Measurements from ENCODE around the gene PPP2R2D. TPM values are rescaled to one million over a fixed set of nuclear protein-coding genes. Genes with fewer than 3 reads are reported as not detected.

PPP2R2D gene
- total and polyA plus RNA-seq, 9 donors, result 26.7 to 62.9 (median 42.0) TPM

DNA sequence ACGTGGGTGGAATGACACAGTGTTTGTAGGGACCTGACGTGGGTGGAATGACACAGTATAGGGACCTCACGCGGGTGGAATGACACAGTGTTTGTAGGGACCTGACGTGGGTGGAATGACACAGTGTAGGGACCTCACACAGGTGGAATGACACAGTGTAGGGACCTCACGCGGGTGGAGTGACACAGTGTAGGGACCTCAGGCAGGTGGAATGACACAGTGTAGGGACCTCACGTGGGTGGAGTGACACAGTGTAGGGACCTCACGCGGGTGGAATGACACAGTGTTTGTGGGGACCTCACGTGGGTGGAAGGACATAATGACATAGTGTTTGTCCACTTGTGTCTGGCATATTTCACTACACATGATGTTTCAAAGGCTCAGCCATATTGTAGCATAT lies 19.3 kb downstream of the PPP2R2D start:
- H3K36me3 ChIP-seq, result no peaks in the 10 kb centered on the region
- no peak for TF ChIP-seq POLR2A (IDR thresholded peaks at IDR 0.05)
- TF ChIP-seq, protein P1, sequence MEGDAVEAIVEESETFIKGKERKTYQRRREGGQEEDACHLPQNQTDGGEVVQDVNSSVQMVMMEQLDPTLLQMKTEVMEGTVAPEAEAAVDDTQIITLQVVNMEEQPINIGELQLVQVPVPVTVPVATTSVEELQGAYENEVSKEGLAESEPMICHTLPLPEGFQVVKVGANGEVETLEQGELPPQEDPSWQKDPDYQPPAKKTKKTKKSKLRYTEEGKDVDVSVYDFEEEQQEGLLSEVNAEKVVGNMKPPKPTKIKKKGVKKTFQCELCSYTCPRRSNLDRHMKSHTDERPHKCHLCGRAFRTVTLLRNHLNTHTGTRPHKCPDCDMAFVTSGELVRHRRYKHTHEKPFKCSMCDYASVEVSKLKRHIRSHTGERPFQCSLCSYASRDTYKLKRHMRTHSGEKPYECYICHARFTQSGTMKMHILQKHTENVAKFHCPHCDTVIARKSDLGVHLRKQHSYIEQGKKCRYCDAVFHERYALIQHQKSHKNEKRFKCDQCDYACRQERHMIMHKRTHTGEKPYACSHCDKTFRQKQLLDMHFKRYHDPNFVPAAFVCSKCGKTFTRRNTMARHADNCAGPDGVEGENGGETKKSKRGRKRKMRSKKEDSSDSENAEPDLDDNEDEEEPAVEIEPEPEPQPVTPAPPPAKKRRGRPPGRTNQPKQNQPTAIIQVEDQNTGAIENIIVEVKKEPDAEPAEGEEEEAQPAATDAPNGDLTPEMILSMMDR (IDR thresholded peaks at IDR 0.05), result no peak
- no peak for TF ChIP-seq EP300 (IDR thresholded peaks at IDR 0.05)
- DNase-seq, result no peak
- H3K4me3 ChIP-seq, result no peak overlapping the region
- H3K4me1 ChIP-seq (ENCODE audit: insufficient read depth), result peaks cover 8% of the 10 kb centered on the region
- H3K27ac ChIP-seq, result no peak overlapping the region
- WGBS, 3 donors, result 91 to 93% (median 92%) methylated on average over 11 of the region's 11 CpGs
- no peaks in the 10 kb centered on the region for H3K9me3 ChIP-seq
- H3K27me3 ChIP-seq, result no peaks in the 10 kb centered on the region
- intact Hi-C loops (cut with DNase I), result no loop called here

DNA sequence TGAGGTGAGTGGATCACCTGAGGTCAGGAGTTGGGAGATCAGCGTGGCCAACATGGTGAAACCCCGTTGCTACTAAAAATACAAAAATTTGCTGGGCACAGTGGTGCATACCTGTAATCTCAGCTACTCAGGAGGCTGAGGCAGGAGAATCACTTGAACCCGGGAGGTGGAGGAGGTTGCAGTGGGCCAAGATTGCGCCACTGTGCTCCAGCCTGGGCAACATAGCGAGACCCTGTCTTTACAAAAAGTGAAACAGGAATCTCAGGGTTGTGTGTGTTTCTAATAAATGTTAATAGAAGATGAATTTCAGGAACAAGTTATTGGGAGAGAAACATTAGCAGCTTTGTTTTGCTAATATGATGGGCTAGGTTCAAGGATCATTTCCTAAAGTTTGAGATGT lies 19.9 kb downstream of the PPP2R2D start:
- H3K9me3 ChIP-seq, result no peaks in the 10 kb centered on the region
- H3K4me3 ChIP-seq, result no peak overlapping the region
- TF ChIP-seq, protein P1 (IDR thresholded peaks at IDR 0.05), result no peak
- no peak for TF ChIP-seq POLR2A (IDR thresholded peaks at IDR 0.05)
- no peak for TF ChIP-seq EP300 (IDR thresholded peaks at IDR 0.05)
- no peak for DNase-seq
- H3K4me1 ChIP-seq (ENCODE audit: insufficient read depth), result peaks cover 6% of the 10 kb centered on the region
- no peaks in the 10 kb centered on the region for H3K27me3 ChIP-seq
- H3K27ac ChIP-seq, result no peak overlapping the region
- 73 to 90% (median 82%) methylated on average over 5 of the region's 5 CpGs for WGBS, 3 donors
- no peaks in the 10 kb centered on the region for H3K36me3 ChIP-seq
- intact Hi-C loops (cut with DNase I), result no loop called here

DNA sequence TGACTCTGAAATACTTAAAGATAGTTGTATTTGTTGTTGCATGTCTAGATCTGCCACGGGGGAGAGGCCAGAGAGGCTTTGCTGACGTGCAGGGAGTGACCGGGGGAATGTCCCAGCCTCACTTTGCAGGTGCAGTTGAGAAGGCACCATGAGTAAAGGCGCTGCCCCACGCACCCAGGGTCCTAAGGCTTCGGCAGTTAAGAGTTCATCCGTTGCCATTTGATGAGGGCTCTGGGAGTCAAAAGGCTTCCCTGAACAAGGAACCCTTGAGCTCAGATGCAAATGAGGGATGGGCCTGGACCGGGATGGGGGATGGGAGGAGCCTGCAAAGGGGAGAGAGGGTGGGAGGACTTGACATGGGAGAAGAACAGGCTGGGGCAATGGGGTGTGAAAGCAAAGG lies 20.4 kb downstream of the PPP2R2D start:
- no peak for DNase-seq

DNA sequence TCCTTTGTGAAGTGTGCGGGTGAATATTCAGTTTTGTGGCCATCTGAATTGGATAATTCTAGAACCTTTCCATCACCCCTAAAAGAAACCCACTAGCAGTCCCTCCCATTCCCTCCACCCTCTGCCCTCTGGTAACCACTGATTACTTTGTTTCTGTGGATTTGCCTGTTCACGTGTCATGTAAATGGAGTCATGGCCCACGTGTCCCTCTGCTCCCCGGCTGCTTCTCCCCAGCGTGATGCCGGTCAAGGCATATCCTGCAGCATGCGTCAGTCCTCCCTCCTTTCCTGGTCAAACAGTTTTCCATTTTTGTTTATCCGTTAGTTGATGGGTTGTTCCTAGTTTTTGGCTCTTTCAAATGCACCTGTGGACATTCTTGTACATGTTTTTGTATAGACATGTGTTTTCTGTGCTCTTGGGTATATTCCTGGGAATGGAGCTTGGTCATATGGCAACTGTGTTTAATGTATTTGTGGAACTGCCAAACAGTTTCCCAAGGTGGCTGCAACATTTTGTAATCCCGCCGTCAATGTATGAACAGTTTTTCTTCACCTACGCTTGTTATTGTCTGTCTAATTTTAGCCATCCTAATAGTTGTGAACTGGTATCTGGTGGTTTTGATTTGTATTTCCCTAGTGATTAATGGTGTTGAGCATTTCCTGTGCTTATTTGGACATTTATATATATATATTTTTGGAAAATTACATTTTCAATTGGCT lies 22.4 kb downstream of the PPP2R2D start:
- Histone ChIP-seq H3K4me3 (no peak overlapping the region), H3K36me3 (no peaks in the 10 kb centered on the region), H3K27ac (no peak overlapping the region), H3K4me1 (ENCODE audit: insufficient read depth) (peaks cover 12% of the 10 kb centered on the region), H3K27me3 (no peaks in the 10 kb centered on the region), H3K9me3 (no peaks in the 10 kb centered on the region)
- intact Hi-C loops (cut with DNase I), result no loop called here
- no peak for DNase-seq
- WGBS, 3 donors, result 89 to 92% (median 90%) methylated on average over 11 of the region's 11 CpGs
- no peak for TF ChIP-seq POLR2A (IDR thresholded peaks at IDR 0.05)
- TF ChIP-seq, protein P1 (IDR thresholded peaks at IDR 0.05), result no peak
- no peak for TF ChIP-seq EP300 (IDR thresholded peaks at IDR 0.05)

More for the DNA sequence above, 20.4 kb downstream of the PPP2R2D start:
- TF ChIP-seq, protein P1 (IDR thresholded peaks at IDR 0.05), result no peak
- TF ChIP-seq POLR2A (IDR thresholded peaks at IDR 0.05), result no peak
- no peak for TF ChIP-seq EP300 (IDR thresholded peaks at IDR 0.05)
- intact Hi-C loops (cut with DNase I), result no loop called here
- WGBS, 3 donors, result 52 to 64% (median 61%) methylated on average over 8 of the region's 8 CpGs
- H3K4me3 ChIP-seq, result no peak overlapping the region
- H3K36me3 ChIP-seq, result no peaks in the 10 kb centered on the region
- H3K4me1 ChIP-seq (ENCODE audit: insufficient read depth), result peaks cover 4% of the 10 kb centered on the region
- H3K27ac ChIP-seq, result peak overlapping the region in 1 of 2 donors; percentile 17
- no peaks in the 10 kb centered on the region for H3K27me3 ChIP-seq
- no peaks in the 10 kb centered on the region for H3K9me3 ChIP-seq
